SU-DHL-6 (cell line): ENCODE results near the gene SCAPER.

ENCODE experiments used
- H2AFZ ChIP-seq: fragments of 200-600 bp; sonication (generic); 2 replicates; pipeline ENCODE4 v1.6.1; 2014; ENCODE audit warnings: low read depth, mild to moderate bottlenecking, moderate library complexity, mixed read lengths, antibody characterized with exemption, low read length; ENCODE audit not compliant: severe bottlenecking
- H3F3A ChIP-seq: fragments of 200-600 bp; shearing (Covaris generic); 2 replicates; pipeline ENCODE4 v1.6.0; 2016; ENCODE audit warnings: antibody characterized with exemption, mild to moderate bottlenecking; ENCODE audit not compliant: insufficient read depth
- H3K27ac ChIP-seq: fragments of 200-600 bp; sonication (generic); 2 replicates; pipeline ENCODE4 v1.5.1; 2016; ENCODE audit warnings: low read depth, mild to moderate bottlenecking, low read length, moderate library complexity, mixed read lengths
- H3K27me3 ChIP-seq: fragments of 200-600 bp; sonication (generic), shearing (Covaris generic); 2 replicates; pipeline ENCODE4 v1.6.0; 2014; ENCODE audit warnings: mild to moderate bottlenecking, low read length
- H3K36me3 ChIP-seq: fragments of 200-600 bp; sonication (generic); 2 replicates; pipeline ENCODE4 v1.6.1; 2014; ENCODE audit warnings: mild to moderate bottlenecking, low read length, mixed read lengths
- H3K4me2 ChIP-seq: fragments of 300-600, 200-600 bp; shearing (Covaris generic), sonication (generic); 2 replicates; pipeline ENCODE4 v1.6.0; 2014; ENCODE audit warnings: low read length, low read depth, mild to moderate bottlenecking; ENCODE audit not compliant: poor library complexity, severe bottlenecking
- H3K4me3 ChIP-seq: fragments of 200-600 bp; sonication (generic); 2 replicates; pipeline ENCODE4 v1.5.1; 2014; ENCODE audit warnings: antibody characterized with exemption, low read length, mild to moderate bottlenecking, mixed read lengths; ENCODE audit not compliant: insufficient read depth, poor library complexity, severe bottlenecking
- H3K79me2 ChIP-seq: fragments of 200-600 bp; sonication (generic); 2 replicates; pipeline ENCODE4 v1.6.1; 2014; ENCODE audit warnings: mild to moderate bottlenecking, low read length, moderate library complexity; ENCODE audit not compliant: insufficient read depth
- H3K9ac ChIP-seq: fragments of 200-600 bp; sonication (generic); 2 replicates; pipeline ENCODE4 v1.7.0; 2014; ENCODE audit warnings: mild to moderate bottlenecking, low read length
- H3K9me2 ChIP-seq: fragments of 200-600 bp; sonication (generic); replicated peaks from 2 replicates; pipeline ENCODE4 v1.6.1; 2014; ENCODE audit warnings: low read length; ENCODE audit not compliant: insufficient read depth
- H3K9me3 ChIP-seq: fragments of 200-600 bp; sonication (generic); 2 replicates; pipeline ENCODE4 v1.6.1; 2014; ENCODE audit warnings: low read length, mixed read lengths; ENCODE audit not compliant: insufficient read depth
- H4K20me1 ChIP-seq: fragments of 200-600 bp; sonication (generic); 2 replicates; pipeline ENCODE4 v1.6.1; 2014; ENCODE audit warnings: low read depth, mild to moderate bottlenecking, antibody characterized with exemption, low read length, moderate library complexity, mixed read lengths
- CTCF ChIP-seq: fragments of 200-600 bp; sonication (generic); IDR thresholded peaks from one replicate; pipeline ENCODE4 v1.5.1; 2017; ENCODE audit warnings: antibody characterized with exemption, mild to moderate bottlenecking, low read length, moderate library complexity; ENCODE audit not compliant: insufficient read depth, poor library complexity, severe bottlenecking
- EZH2phosphoT487 ChIP-seq: fragments of 200-600 bp; sonication (generic), shearing (Covaris generic); conservative IDR thresholded peaks from 2 replicates; pipeline ENCODE4 v1.6.1; 2018; ENCODE audit warnings: mild to moderate bottlenecking, antibody characterized with exemption, low read length, moderate library complexity, mixed read lengths

SCAPER gene

GRCh38 chr15:76575679-76576078 is 329.5 kb downstream of the SCAPER start:
- Histone ChIP-seq H3K79me2 (no peaks in the 10 kb centered on the region), H3K27ac (no peak overlapping the region), H3K27me3 (no peaks in the 10 kb centered on the region), H3K9me2 (no peaks in the 10 kb centered on the region), H3F3A (no peaks in the 10 kb centered on the region), H4K20me1 (no peaks in the 10 kb centered on the region), H3K36me3 (no peaks in the 10 kb centered on the region), H2AFZ (no peak overlapping the region), H3K9me3 (no peaks in the 10 kb centered on the region), H3K4me3 (no peak overlapping the region), H3K9ac (no peak overlapping the region), H3K4me2 (no peak overlapping the region)
- TF ChIP-seq EZH2phosphoT487 (no peak), CTCF (no peak)

- Histone ChIP-seq H3K27me3 (no peaks in the 10 kb centered on the region), H3K4me2 (no peak overlapping the region), H4K20me1 (no peaks in the 10 kb centered on the region), H2AFZ (no peak overlapping the region), H3K9ac (no peak overlapping the region), H3K9me2 (no peaks in the 10 kb centered on the region), H3K9me3 (no peaks in the 10 kb centered on the region), H3F3A (no peaks in the 10 kb centered on the region), H3K79me2 (no peaks in the 10 kb centered on the region), H3K4me3 (no peak overlapping the region), H3K27ac (no peak overlapping the region), H3K36me3 (no peaks in the 10 kb centered on the region)
- no peak for TF ChIP-seq EZH2phosphoT487
- TF ChIP-seq CTCF: no peak
Measured at GRCh38 chr15:76575274-76575673, 329.9 kb downstream of the SCAPER start.

- Histone ChIP-seq H3K4me2 (no peak overlapping the region), H3K4me3 (no peak overlapping the region)
Measured at GRCh38 chr15:76572983-76573314, 332.2 kb downstream of the SCAPER start.

More at GRCh38 chr15:76572983-76573314, 332.2 kb downstream of the SCAPER start:
- Histone ChIP-seq H3K27me3 (no peaks in the 10 kb centered on the region), H3K9me2 (no peaks in the 10 kb centered on the region), H3K36me3 (no peaks in the 10 kb centered on the region; the same call in 1 of the 2 replicates), H3K27ac (no peak overlapping the region), H3K9ac (no peak overlapping the region), H3K79me2 (no peaks in the 10 kb centered on the region), H3K9me3 (no peaks in the 10 kb centered on the region), H3F3A (no peaks in the 10 kb centered on the region), H4K20me1 (no peaks in the 10 kb centered on the region), H2AFZ (no peak overlapping the region)
- TF ChIP-seq CTCF (no peak), EZH2phosphoT487 (no peak)
